Measurements from ENCODE around the gene SMAD9. TPM values are rescaled to one million over a fixed set of nuclear protein-coding genes. Genes with fewer than 3 reads are reported as not detected.
A peak's percentile ranks its signal among the peaks of the same experiment; 100 is the strongest.

SMAD9 gene
- total RNA-seq, 4 donors from 2014 or later, result 5.9 to 22.9 (median 8.2) TPM

DNA sequence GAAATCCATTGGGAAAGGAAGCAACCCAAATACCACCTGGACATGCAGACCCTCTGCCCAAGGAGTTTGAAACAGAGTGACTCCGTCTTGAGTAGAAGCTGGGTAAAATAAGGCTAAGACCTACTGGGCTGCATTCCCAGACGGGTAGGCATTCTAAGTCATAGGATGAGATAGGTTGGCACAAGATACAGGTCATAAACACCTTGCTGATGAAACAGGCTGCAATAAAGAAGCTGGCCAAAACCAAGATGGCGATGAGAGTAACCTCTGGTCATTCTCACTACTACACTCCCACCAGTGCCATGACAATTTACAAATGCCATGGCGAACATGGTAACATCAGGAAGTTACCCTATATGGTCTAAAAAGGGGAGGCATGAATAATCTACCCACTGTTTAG lies 60.8 kb downstream of the SMAD9 start:
- DNase-seq (ENCODE audit: low spot score) (no peak), ATAC-seq (ENCODE audit: low FRiP score) (no peak)
- TF ChIP-seq, protein P1, sequence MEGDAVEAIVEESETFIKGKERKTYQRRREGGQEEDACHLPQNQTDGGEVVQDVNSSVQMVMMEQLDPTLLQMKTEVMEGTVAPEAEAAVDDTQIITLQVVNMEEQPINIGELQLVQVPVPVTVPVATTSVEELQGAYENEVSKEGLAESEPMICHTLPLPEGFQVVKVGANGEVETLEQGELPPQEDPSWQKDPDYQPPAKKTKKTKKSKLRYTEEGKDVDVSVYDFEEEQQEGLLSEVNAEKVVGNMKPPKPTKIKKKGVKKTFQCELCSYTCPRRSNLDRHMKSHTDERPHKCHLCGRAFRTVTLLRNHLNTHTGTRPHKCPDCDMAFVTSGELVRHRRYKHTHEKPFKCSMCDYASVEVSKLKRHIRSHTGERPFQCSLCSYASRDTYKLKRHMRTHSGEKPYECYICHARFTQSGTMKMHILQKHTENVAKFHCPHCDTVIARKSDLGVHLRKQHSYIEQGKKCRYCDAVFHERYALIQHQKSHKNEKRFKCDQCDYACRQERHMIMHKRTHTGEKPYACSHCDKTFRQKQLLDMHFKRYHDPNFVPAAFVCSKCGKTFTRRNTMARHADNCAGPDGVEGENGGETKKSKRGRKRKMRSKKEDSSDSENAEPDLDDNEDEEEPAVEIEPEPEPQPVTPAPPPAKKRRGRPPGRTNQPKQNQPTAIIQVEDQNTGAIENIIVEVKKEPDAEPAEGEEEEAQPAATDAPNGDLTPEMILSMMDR (IDR thresholded peaks at IDR 0.05), result no peak

DNA sequence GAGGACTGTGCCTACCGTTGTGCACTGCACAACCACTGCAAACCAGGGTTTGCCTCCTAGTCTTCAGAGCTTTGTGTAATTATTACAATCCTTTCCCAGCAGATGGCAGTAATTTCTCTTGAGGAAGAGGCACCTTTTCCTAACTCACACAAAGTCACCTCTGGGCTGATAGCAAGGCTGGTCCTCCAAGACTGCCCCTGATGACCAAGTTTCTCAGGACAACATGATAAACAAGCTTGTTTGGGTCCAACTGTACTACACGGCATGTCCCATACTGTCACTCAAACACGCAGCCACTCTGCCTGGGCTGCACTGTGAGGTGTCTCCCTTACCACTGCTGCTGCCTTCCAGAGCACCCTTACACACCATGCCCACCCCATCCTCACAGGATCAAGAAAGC lies 61.7 kb downstream of the SMAD9 start:
- ATAC-seq (ENCODE audit: low FRiP score) (peak; percentile 51), DNase-seq (ENCODE audit: low spot score) (no peak)
- TF ChIP-seq, protein P1 (IDR thresholded peaks at IDR 0.05), result peak in 1 of 3 donors; percentile 23

DNA sequence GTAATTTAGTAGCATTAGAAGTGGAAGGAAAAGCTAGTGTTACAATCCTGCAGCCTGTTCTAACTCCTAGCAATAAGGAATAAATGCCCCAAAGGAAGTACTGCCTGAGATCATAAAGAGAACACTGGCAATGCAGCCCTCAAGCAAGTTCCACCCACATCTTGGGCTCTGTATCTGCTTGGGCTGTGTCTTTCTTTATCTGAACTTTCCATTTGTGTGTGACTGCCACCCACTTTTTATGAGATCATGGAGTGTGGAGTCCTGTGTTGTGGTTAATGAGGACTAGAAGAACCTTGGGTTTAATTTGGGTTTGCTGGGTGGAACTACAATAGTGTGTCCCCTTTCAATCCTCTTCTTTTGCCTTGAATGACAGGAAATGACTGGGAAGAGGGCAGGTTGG lies 62.8 kb downstream of the SMAD9 start:
- no peak for ATAC-seq (ENCODE audit: low FRiP score)
- DNase-seq (ENCODE audit: low spot score), result no peak
- TF ChIP-seq, protein P1 (IDR thresholded peaks at IDR 0.05), result no peak

DNA sequence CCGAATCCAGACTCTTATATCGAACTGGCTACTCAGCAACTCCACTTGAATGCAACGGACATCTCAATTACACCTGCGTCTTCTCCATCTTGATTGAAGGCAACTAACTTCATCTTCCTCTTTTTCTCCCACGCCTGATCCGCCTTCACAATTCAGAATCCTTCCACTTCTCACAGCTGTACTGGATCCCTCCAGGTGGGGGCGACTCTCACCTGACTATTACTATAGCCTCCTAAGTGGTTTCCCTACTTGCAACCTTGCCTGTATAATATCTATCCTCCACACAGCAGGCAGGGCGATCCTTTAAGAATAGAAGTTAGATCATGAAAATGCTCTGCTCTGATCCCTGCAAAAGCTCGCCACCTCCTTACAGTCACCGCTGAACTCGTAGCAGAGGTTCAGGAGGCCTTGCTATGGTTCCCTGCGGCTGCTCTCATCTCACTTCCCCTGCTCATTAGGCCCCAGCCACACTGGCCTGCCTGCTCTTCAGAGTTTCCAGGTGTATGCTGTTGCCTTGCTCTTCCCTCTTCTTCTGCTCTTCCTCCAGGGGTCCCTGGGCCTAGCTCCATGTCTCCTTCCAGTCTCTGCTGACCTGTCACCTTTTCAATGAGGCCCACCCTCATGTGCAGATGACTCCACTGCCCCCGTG lies 69.1 kb downstream of the SMAD9 start:
- no peak for ATAC-seq (ENCODE audit: low FRiP score)

GRCh38 chr13:36848199-36848982 lies 71.6 kb downstream of the SMAD9 start:
- DNase-seq (ENCODE audit: low spot score), result no peak
- no peak for ATAC-seq (ENCODE audit: low FRiP score)
- TF ChIP-seq, protein P1 (IDR thresholded peaks at IDR 0.05), result no peak

More for the DNA sequence above, 69.1 kb downstream of the SMAD9 start:
- TF ChIP-seq, protein P1 (IDR thresholded peaks at IDR 0.05), result no peak
- DNase-seq (ENCODE audit: low spot score), result no peak

DNA sequence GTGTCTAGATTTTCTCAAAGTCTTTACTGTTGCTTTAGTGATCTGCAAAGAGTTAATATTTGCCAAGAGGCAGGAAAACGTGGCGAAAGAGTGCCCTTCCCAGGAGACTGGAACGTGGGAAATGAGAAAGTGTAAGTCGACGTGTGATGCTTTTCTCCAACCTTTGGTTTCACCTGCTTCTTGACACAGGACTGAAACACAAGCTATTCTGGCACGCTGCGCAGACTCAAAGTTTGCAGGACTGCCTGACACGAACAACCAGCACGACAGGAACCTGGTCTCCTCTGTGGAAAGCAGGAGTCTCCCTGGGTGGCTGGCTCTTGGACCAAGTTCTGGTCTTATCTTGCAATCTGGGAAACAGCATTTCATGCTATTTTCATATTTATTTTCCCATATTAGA lies 72.4 kb downstream of the SMAD9 start:
- TF ChIP-seq, protein P1 (IDR thresholded peaks at IDR 0.05), result no peak
- no peak for DNase-seq (ENCODE audit: low spot score)
- ATAC-seq (ENCODE audit: low FRiP score), result no peak

DNA sequence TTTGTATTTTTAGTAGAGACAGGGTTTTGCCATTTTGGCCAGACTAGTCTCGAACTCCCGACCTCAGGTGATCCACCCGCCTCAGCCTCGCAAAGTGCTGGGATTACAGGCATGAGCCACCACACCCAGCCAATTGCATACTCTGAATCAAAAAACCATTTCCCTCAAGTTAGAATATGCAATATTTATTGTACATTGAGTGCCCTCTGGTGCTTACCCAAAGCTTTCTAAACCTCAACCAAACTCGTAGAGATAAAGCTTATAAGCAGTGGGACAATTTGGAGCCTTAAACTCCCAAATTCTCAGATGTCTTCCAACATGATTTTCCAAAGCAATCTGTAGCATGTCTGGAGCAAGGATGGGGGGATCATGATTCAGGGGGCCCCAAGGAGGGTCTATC lies 78.6 kb downstream of the SMAD9 start:
- no peak for ATAC-seq (ENCODE audit: low FRiP score)
- TF ChIP-seq, protein P1 (IDR thresholded peaks at IDR 0.05), result no peak
- DNase-seq (ENCODE audit: low spot score), result no peak
